ENCODE measurements around the gene PLAAT3.
"Not testable (repeated sequence)": the region's sequence is repeated elsewhere in the genome, so short reads cannot be mapped to it uniquely, and the experiment has no call there.

The PLAAT3 gene

GRCh38 chr11:63534076-63534475 lies 80.2 kb downstream of the PLAAT3 start:
- no peak for TF ChIP-seq CTCF (IDR thresholded peaks at IDR 0.05; ENCODE audit: control extremely low read depth, extremely low read depth, low read depth, missing control alignments)
- no peak for DNase-seq (ENCODE audit: extremely low spot score)
- ChIA-PET CTCF (no interaction called here), POLR2A (no interaction called here)

GRCh38 chr11:63532799-63533475 lies 81.3 kb downstream of the PLAAT3 start:
- POLR2A ChIA-PET, result interaction anchor here (0.6 kb wide), 1 partner anchor 685 kb away, joined by 3 read pairs; no protein-coding TSS in a partner anchor
- DNase-seq (ENCODE audit: extremely low spot score), result no peak
- CTCF ChIA-PET, result interaction anchor here (1.1 to 2.0 kb wide), 4 partner anchors 16 to 103 kb away, joined by 3 to 6 read pairs (median 4); no protein-coding TSS in a partner anchor
- no peak for TF ChIP-seq CTCF (IDR thresholded peaks at IDR 0.05; ENCODE audit: control extremely low read depth, extremely low read depth, low read depth, missing control alignments)

GRCh38 chr11:63532117-63532516 lies 82.1 kb downstream of the PLAAT3 start:
- DNase-seq (ENCODE audit: extremely low spot score), result no peak
- TF ChIP-seq CTCF (IDR thresholded peaks at IDR 0.05; ENCODE audit: control extremely low read depth, extremely low read depth, low read depth, missing control alignments), result no peak
- ChIA-PET POLR2A (no interaction called here), CTCF (interaction anchor here (1.1 to 2.0 kb wide), 6 partner anchors 15 to 104 kb away, joined by 3 to 6 read pairs (median 4); no protein-coding TSS in a partner anchor)

- CTCF ChIA-PET, result interaction anchor here (1.1 to 2.0 kb wide), 5 partner anchors 14 to 105 kb away, joined by 3 to 6 read pairs (median 5); no protein-coding TSS in a partner anchor
- DNase-seq (ENCODE audit: extremely low spot score); POLR2A ChIA-PET: not testable (repeated sequence)
Measured at GRCh38 chr11:63531074-63531792, 83.0 kb downstream of the PLAAT3 start.

- no peak for DNase-seq (ENCODE audit: extremely low spot score)
- CTCF ChIA-PET, result interaction anchor here (1.0 to 1.5 kb wide), 3 partner anchors 9 to 51 kb away, joined by 3 to 6 read pairs (median 3); no protein-coding TSS in a partner anchor
- TF ChIP-seq CTCF (IDR thresholded peaks at IDR 0.05; ENCODE audit: control extremely low read depth, extremely low read depth, low read depth, missing control alignments), result no peak
- POLR2A ChIA-PET, result no interaction called here
Measured at GRCh38 chr11:63530021-63530420, 84.2 kb downstream of the PLAAT3 start.

- DNase-seq (ENCODE audit: extremely low spot score); POLR2A ChIA-PET: not testable (repeated sequence)
- CTCF ChIA-PET, result interaction anchor here (1.0 to 1.5 kb wide), 4 partner anchors 9 to 109 kb away, joined by 3 to 6 read pairs (median 3); no protein-coding TSS in a partner anchor
Measured at GRCh38 chr11:63529373-63529772, 84.9 kb downstream of the PLAAT3 start.

- CTCF ChIA-PET, result interaction anchor here (1.0 to 1.5 kb wide), 3 partner anchors 21 to 109 kb away, joined by 3 to 6 read pairs (median 3); no protein-coding TSS in a partner anchor
- DNase-seq (ENCODE audit: extremely low spot score); POLR2A ChIA-PET: not testable (repeated sequence)
Measured at GRCh38 chr11:63528729-63529278, 85.4 kb downstream of the PLAAT3 start.

- POLR2A ChIA-PET; DNase-seq (ENCODE audit: extremely low spot score); CTCF ChIA-PET: not testable (repeated sequence)
Measured at GRCh38 chr11:63528156-63528555, 86.1 kb downstream of the PLAAT3 start.

Data from GM10248 (cell line).